ENCODE data around the gene LIME1. TPM values are rescaled to one million over a fixed set of nuclear protein-coding genes. Genes with fewer than 3 reads are reported as not detected.
A peak's percentile ranks its signal among the peaks of the same experiment; 100 is the strongest.

The LIME1 gene
- total and polyA plus RNA-seq, 2 of the 4 experiments (the other 2 are of a cell fraction) = 0.36 to 7.8 TPM

GRCh38 chr20:63768591-63769515, 32.4 kb downstream of the LIME1 start (continued):
- TF ChIP-seq RCOR1 (IDR thresholded peaks at IDR 0.05; ENCODE audit: insufficient replicate concordance, low read length) = no peak

GRCh38 chr20:63769891-63770474, 33.5 kb downstream of the LIME1 start:
- TF ChIP-seq NFE2L2 (IDR thresholded peaks at IDR 0.05; ENCODE audit: low read depth, low read length) = no peak
- TF ChIP-seq MAZ (IDR thresholded peaks at IDR 0.05; ENCODE audit: borderline replicate concordance, low read depth, low read length) = no peak
- no peak for TF ChIP-seq SMC3 (IDR thresholded peaks at IDR 0.05; ENCODE audit: low read depth, low read length)
- no peak for TF ChIP-seq BHLHE40 (IDR thresholded peaks at IDR 0.05; ENCODE audit: low read depth, low read length)
- no peak for TF ChIP-seq RCOR1 (IDR thresholded peaks at IDR 0.05; ENCODE audit: insufficient replicate concordance, low read length)
- no peak for TF ChIP-seq USF2 (IDR thresholded peaks at IDR 0.05; ENCODE audit: low read depth, low read length)
- no peak for TF ChIP-seq MXI1 (IDR thresholded peaks at IDR 0.05; ENCODE audit: borderline replicate concordance, low read depth, low read length)
- Histone ChIP-seq H3K27ac (ENCODE audit: insufficient read depth, low read length) (no peak overlapping the region), H3K4me1 (ENCODE audit: control insufficient read depth, insufficient read depth, low read length) (peaks cover 7% of the 10 kb centered on the region), H4K5ac (ENCODE audit: low read depth, low read length) (no peak overlapping the region), H3K4ac (ENCODE audit: low read depth, low read length) (no peak overlapping the region), H3K23ac (ENCODE audit: low read depth, low read length) (no peak overlapping the region), H3K4me2 (ENCODE audit: low read depth, low read length) (no peak overlapping the region), H2AK5ac (ENCODE audit: low read depth, low read length) (no peak overlapping the region), H2BK15ac (ENCODE audit: low read depth, low read length) (no peak overlapping the region), H2AK9ac (replicated peaks; ENCODE audit: low read depth, low read length, poor library complexity) (peak overlapping the region; percentile 78), H3K9me1 (ENCODE audit: insufficient read depth, low read length) (peaks cover under 1% of the 10 kb centered on the region; the same call in 1 of the 2 replicates), H3K36me3 (ENCODE audit: control insufficient read depth, insufficient read depth, low read length) (peaks cover 27% of the 10 kb centered on the region; the same call in 1 of the 2 replicates), H3K56ac (ENCODE audit: extremely low read depth, insufficient read depth, low read length) (no peak overlapping the region), H3K18ac (ENCODE audit: low read depth, low read length) (no peak overlapping the region), H4K20me1 (ENCODE audit: insufficient read depth, low read length) (no peaks in the 10 kb centered on the region; the same call in 1 of the 2 replicates), H3K9ac (ENCODE audit: low read depth, low read length) (no peak overlapping the region), H3K9me3 (ENCODE audit: control insufficient read depth, insufficient read depth, low read length) (no peaks in the 10 kb centered on the region), H4K8ac (ENCODE audit: low read depth in 2 of 2, low read length in 2 of 2) (no peak overlapping the region), H4K91ac (ENCODE audit: insufficient read depth, low read depth, low read length) (no peak overlapping the region), H3K27me3 (ENCODE audit: control insufficient read depth, insufficient read depth, low read length) (no peaks in the 10 kb centered on the region), H2AFZ (replicated peaks; ENCODE audit: low read length, poor library complexity) (no peak overlapping the region), H3K79me1 (ENCODE audit: low read depth in 1 of 2, low read length in 2 of 2) (peaks cover 9 to 39% of the 10 kb centered on the region in 2 experiments; a peak in 3 of 4 replicates), H3K4me3 (ENCODE audit: insufficient read depth, low read depth, low read length) (no peak overlapping the region), H2BK5ac (ENCODE audit: low read depth, low read length, poor library complexity, severe bottlenecking) (no peak overlapping the region), H2BK120ac (ENCODE audit: low read depth, low read length) (no peak overlapping the region), H3K14ac (replicated peaks; ENCODE audit: low read depth, low read length) (no peak overlapping the region), H2BK20ac (ENCODE audit: low read depth, low read length) (no peak overlapping the region)
- ChIA-PET POLR2A (ENCODE audit: unreplicated experiment) (no interaction called here), CTCF (no interaction called here)
- in situ Hi-C loops (cut with MboI; ENCODE audit: low sequenced_read_pairs) = no loop called here
- no TSS peak for BruUV-seq (replicated peaks)
- dilution Hi-C loops (cut with HindIII; ENCODE audit: low sequenced_read_pairs, unreplicated experiment) = no loop called here
- whole genome bisulfite sequencing, 2 experiments (ENCODE audit: extremely low coverage in 2 of 2, insufficient read length in 1 of 2) = 93% methylated on average over 9 of the region's 31 CpGs; no CpG with 5 or more reads in 1 of the 2 experiments
- ATAC-seq (ENCODE audit: low read depth) = no peak
- DNase-seq = no peak
- intact Hi-C loops (cut with micrococcal nuclease) = no loop called here

Data from IMR-90 (cell line).